ENCODE data around the gene PXDC1.
"Not testable (repeated sequence)": the region's sequence is repeated elsewhere in the genome, so short reads cannot be mapped to it uniquely, and the experiment has no call there.

Gene PXDC1

DNA sequence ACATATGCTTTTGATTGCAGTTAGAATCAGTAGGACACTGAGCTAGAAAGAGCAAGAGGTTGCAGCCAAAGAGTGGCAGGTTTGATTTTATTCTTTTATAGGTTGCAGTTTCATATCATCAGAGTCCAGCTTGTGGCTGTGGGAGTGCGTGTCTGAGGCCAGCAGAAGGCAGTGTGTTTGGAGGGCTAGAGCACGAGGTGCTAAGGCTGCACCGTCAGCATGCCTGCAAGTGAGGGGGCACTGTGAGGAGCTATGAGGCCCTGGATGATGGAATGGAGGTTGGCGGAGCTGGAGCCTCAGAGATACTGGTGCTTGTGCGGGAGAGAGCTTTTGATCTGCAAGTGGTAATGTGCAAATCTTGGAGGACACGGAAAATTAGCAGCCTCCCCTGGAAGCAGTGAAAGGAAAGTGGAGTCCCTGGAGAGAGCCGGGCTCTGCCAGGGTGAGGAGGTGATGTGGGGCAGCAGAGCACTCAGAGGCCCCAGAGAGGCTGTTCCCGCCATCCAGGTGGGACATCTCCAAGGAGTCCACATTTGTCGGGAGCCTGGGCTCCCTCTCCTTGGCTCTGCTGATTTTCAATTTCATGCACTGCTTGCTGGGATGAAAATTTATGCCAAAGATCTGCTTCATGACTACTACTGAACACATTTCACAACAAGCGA lies 43.6 kb downstream of the PXDC1 start:
- no peak for DNase-seq

DNA sequence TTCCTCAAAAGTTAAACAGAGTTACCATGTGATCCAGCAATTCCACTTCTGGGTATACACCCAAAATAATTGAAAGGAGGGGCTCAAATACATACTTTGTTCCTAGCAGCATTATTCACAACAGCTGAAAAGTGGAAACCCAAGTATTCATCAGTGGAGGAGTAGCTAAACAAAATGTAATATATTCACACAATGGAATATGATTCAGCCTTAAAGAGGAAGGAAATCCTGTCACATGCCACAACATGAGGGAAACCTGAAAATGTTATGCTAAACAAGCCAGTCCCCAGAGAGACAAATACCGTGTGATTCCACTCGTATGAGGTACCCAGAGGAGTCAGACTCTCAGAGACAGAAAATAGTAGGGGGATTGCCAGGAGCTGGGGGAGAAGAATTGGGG lies 44.5 kb downstream of the PXDC1 start:
- DNase-seq = no peak

DNA sequence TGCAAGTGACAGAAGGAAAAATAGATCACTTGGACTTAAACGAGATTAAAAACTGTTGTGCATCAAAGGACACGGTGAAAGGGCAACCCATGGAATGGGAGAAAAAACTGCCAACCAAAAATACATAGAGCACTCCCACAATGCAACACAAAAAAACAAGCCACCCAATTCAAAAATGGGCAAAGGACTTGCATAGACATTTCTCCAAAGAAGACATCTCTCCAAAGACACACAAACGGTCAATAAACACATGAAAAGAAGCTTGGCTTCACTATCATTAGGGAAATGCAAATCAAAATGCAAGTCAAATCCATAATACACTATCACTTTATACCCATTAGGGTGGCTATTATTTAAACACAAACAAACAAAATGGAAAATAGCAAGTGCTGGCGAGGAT lies 45.0 kb downstream of the PXDC1 start:
- DNase-seq = no peak

DNA sequence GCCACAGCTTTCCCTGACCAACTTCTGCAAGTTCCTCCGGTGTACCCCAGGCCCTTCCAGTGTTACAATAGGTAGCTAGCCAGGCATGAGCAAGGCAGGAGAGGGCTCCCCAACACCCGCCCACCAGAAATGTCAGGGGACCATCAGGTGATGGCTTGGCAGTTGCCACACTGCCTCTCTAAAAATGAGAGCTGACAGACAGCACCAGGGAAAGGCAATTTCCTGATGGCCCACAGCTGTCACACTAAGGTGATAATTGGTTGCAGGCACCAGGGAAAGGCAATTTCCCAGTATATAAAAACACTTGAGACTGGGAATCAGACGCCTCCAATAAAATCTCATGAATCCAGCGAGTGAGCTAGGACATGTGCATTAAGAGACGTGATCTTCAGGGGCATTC lies 49.9 kb downstream of the PXDC1 start:
- no peak for DNase-seq

DNA sequence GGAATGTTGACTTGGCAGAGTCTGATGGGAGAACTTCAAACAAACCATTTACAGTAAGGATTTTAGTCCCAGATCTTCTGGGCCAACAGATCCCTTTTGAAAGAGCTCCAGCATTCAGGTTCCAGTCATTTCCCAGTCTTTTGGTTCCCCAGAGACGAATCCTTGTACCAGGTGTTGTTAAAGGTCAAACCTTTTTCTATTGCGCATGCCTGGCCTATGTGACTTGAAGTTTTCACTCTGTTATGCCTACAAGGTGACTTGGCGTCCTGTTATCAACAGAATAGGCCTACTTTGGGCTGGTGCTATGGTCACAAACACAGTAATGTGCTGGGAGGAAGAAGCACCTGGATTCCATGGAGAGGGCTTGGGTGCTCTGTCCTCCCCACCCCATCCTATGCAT lies 52.3 kb downstream of the PXDC1 start:
- no peak for DNase-seq

DNA sequence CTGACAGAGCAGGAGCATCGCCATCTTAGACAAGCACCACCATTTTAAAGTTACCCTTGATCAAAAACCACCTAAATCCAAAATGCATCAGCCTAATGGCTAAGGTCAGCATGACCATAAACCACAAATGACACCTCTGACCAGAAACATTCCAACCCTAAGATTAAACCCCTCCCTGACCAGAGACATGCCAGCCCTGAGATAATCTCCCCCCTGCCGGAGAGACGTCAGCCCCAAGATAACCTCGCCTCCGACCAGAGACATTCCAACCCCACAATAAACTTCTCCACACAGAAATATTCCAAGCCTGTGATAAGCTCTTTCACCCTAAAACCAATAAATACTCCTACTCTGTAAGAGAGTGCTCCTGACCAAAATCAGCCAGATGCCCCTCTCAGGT lies 53.5 kb downstream of the PXDC1 start:
- DNase-seq = no peak

DNA sequence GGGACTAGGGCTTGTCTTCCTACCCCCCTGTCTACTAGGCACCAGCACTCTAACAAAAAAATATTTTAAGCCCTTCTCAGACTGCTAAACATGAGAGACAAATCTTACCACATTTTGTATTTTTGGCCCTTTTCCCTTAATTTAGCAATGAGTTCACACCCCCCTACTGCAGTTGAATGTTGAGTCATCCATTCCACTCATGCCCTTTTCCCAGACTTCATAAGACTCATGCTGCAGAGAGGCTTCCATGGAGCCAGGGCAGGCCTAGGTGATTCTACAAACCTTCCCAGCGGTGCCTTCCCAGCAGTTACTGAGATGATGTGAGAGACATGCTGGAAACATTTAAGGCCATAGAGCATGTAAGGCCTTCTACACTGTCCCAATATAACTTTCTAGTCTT lies 53.9 kb downstream of the PXDC1 start:
- DNase-seq = no peak

DNA sequence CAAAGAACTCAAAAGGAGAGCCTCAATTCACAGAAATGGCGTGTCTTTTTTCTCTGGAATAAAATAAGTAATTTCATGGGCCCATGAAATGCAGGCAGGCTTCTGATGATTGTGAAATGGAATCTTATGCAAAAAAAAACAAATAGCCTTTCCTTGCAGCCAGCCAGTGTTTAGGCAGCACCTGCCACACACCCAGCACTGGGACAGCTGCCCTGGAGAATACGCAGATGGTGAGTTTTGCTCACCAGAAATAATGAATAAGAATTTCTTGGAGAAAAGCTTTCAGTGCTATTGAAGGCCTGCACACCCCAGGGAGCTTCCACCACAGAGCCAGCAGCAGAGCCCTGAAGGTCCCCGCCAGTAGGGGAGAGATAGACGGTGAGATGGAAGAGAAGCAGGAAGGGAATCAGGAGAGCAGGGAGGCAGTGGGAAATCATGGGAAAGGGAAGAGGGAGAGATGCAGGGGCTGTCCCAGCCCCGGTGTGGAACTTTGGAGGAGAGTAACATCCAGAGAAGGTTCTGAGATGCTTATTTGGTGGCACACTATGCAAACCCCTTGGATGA lies 54.9 kb downstream of the PXDC1 start:
- no peak for DNase-seq

DNA sequence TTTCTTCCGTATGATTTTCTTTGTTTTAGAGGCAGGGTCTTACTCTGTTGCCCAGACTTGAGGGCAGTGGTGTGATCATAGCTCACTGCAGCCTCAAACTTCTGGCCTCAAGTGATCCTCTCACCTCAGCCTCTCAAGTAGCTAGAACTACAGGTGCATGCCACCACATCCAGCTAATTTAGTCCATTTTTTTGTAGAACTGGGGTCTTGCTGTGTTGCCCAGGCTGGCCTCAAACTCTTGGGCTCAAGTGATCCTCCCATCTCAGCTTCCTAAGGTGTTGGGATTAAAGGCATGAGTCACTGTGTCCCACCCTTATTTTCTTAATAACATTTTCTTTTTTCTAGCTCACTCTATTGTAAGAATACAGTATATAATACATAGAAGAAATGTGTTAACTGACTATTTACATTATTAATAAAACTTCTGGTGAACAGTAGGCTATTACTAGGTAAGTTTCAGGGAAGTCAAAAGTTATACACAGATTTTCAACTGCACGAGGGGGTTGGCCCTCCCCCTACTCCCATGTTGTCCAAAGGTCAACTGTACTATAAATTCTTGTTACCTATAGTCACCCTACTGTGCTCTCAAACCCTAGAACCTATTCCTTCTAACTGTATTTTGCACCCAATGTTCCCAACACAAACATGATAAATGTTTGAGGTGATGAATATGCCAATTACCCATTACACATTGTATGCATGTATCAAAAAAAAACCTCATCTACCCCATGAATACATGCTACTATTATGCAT lies 56.3 kb downstream of the PXDC1 start:
- no peak for DNase-seq

DNA sequence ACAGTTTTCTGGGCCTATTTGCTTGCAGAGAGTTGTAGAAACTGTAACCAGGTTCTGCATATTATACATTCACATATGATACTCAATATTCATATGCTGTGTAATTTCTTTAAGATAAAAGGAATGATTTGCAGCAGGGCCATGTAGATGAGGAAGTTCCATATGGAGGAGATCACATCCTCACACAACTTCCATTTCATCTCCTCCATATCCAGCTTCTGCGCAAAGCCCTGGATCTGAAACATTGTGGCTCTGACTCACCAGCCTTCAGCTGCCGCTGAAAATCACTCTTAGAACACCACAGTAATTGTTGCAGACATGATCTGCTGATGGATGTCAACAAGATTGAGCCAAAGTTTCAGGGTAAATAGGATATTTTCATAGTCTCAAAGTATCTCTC lies 57.7 kb downstream of the PXDC1 start:
- no peak for DNase-seq

DNA sequence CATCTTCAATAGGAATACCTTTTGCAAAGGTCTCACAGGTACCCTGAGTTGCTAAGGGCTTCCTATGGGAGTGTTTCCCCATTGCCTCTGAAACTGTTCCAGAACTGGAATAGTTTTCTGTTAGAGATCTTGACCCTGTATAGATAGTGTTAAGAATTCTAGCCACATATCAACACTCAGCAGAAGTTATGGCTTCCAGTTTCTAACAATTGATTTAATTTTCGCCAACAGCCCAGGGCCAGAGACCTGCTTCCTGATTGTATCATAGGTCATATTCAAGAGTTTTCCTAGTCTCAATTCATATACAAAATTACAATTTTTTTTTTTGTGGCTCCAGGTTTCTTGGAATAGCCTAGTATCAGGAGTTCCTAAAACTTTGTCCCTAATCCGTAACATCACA lies 61.0 kb downstream of the PXDC1 start:
- no peak for DNase-seq

DNA sequence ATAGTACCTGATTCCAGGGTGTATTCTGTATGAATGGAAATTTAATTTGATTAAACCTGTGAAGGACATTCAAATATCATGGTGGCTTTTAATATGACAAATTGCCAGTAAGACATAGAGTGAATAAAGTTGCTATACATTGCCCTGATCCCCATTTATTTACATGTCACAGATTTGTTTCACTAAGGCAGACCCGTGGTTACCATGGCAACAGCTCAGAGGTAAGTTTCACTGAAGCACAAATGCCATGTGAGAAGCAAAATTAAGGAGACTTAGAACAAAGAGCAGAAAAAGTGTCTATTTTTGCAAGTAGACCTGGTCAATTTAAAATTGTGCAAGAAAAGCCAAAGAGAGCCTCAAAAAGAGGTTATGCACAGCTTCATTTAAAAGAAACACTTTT lies 63.7 kb downstream of the PXDC1 start:
- no peak for DNase-seq

DNA sequence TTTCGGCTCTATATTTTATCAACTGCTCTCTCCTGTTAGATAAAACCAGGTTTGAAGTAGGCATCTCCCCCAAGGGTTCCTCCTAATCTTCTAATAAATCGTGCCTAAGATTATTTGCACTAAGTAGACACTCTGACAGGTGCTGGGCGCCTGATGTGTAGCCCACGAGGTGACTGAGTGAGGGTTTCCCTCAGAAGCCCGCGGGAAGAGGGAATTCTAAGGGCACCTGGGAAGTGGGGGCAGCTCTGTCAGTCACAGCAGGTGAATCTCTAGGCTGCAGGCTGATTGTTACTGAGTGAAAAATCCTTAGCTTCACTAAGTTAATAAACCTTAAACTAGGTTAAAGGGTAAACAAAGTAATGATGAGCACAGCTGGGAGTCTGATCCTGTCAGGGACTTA lies 68.2 kb downstream of the PXDC1 start:
- no peak for DNase-seq

DNA sequence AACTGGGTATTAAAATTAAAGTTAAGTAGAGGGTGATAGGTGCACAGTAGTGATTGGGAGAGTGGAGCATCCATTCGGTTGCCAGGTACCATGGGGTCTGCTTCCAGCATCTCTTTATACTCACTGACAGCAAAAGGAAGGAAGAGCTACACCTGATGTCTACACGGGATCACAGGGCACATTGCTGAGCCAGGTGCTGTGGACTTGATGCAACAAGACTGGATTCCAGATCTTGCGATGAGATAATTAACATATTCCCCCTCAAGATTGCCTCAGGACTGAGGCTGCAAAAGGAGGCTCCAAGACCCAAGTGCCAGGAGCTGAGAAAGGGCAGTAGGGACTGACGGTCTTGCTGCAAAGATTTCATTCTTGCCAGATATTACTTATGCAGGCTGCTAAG lies 72.6 kb downstream of the PXDC1 start:
- no peak for DNase-seq

DNA sequence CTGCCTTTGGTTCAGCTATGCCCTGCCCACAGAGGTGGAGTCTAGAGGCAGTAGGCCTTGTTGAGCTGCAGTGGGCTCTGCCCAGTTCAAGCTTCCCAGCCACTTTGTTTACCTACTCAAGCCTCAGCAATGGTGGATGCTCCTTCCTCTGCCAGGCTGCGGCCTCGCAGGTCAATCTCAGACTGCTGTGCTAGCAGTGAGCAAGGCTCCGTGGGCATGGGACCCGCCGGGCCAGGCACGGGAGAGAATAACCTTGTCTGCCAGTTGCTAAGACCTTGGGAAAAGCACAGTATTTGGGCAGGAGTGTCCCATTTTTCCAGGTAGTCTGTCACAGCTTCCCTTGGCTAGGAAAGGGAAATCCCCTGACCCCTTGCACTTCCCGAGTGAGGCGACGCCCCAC lies 73.8 kb downstream of the PXDC1 start:
- DNase-seq = not testable (repeated sequence)

DNA sequence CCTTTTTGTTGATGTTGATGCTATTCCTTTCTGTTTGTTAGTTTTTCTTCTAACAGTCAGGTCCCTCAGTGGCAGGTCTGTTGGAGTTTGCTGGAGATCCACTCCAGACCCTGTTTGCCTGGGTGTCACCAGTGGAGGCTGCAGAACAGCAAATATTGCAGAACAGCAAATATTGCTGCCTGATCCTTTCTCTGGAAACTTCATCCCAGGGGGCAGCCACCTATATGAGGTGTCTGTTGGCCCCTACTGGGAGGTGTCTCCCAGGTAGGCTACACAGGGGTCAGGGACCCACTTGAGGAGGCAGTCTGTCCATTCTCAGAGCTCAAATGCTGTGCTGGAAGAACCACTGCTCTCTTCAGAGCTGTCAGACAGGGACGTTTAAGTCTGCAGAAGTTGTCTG lies 74.2 kb downstream of the PXDC1 start:
- not testable (repeated sequence) for DNase-seq
